ENCODE measurements around the gene MANSC1.

Gene MANSC1

GRCh38 chr12:12349711-12350665, at the start of gene MANSC1:
Gene MANSC1 (minus strand): TSS chr12:12350242. CDS start chr12:12343314, 6,928 bp downstream.
- DNase-seq (ENCODE audit: low read depth): no peak

GRCh38 chr12:12399161-12399560, 49.1 kb upstream of the MANSC1 start:
- DNase-seq (ENCODE audit: low read depth): no peak

GRCh38 chr12:12398026-12398859, 48.2 kb upstream of the MANSC1 start:
- peak; percentile 94 for DNase-seq (ENCODE audit: low read depth)

GRCh38 chr12:12397184-12397583, 47.1 kb upstream of the MANSC1 start:
- DNase-seq (ENCODE audit: low read depth): no peak

GRCh38 chr12:12396694-12397093, 46.7 kb upstream of the MANSC1 start:
- no peak for DNase-seq (ENCODE audit: low read depth)

GRCh38 chr12:12393171-12393570, 43.1 kb upstream of the MANSC1 start:
- no peak for DNase-seq (ENCODE audit: low read depth)

- no peak for DNase-seq (ENCODE audit: low read depth)
These were observed 42.4 kb upstream of the MANSC1 start for GRCh38 chr12:12392413-12392812.

- peak; percentile 26 for DNase-seq (ENCODE audit: low read depth)
These were observed 37.5 kb upstream of the MANSC1 start for GRCh38 chr12:12387501-12387900.

- no peak for DNase-seq (ENCODE audit: low read depth)
These were observed 34.7 kb upstream of the MANSC1 start for GRCh38 chr12:12384571-12385340.

- DNase-seq (ENCODE audit: low read depth): no peak
These were observed 31.9 kb upstream of the MANSC1 start for GRCh38 chr12:12381982-12382381.

GRCh38 chr12:12380949-12381593, 31.0 kb upstream of the MANSC1 start:
- DNase-seq (ENCODE audit: low read depth): no peak

- DNase-seq (ENCODE audit: low read depth): no peak
These were observed 30.0 kb upstream of the MANSC1 start for GRCh38 chr12:12379831-12380730.

GRCh38 chr12:12378616-12379015, 28.6 kb upstream of the MANSC1 start:
- DNase-seq (ENCODE audit: low read depth): no peak

GRCh38 chr12:12376646-12377448, 26.8 kb upstream of the MANSC1 start:
- DNase-seq (ENCODE audit: low read depth): no peak

GRCh38 chr12:12372946-12373722, 23.1 kb upstream of the MANSC1 start:
- no peak for DNase-seq (ENCODE audit: low read depth)

GRCh38 chr12:12367482-12367998, 17.5 kb upstream of the MANSC1 start:
- no peak for DNase-seq (ENCODE audit: low read depth)

GRCh38 chr12:12366701-12367481, 16.8 kb upstream of the MANSC1 start:
- no peak for DNase-seq (ENCODE audit: low read depth)

- no peak for DNase-seq (ENCODE audit: low read depth)
These were observed 15.9 kb upstream of the MANSC1 start for GRCh38 chr12:12365931-12366431.
